GM23338 (cell line): ENCODE results near the gene RNF150. TPM values are rescaled to one million over a fixed set of nuclear protein-coding genes. Genes with fewer than 3 reads are reported as not detected.

Source experiments
- ATAC-seq: fragments of 200-7000 bp; cut with Tn5 transposase; 3 replicates; pipeline ENCODE4 v1.9.1; 2020
- DNase-seq: peaks from one replicate; pipeline ENCODE4 v3.0.0-alpha.2; 2015; ENCODE audit warnings: low spot score
- H2AFZ ChIP-seq: fragments of 200-600 bp; sonication (generic); 2 replicates; pipeline ENCODE4 v1.8.0; 2016; ENCODE audit warnings: antibody characterized with exemption, mild to moderate bottlenecking, moderate library complexity
- H3F3A ChIP-seq: fragments of 200-600 bp; sonication (generic); replicated peaks from 2 replicates; pipeline ENCODE4 v1.8.0; 2017; ENCODE audit warnings: antibody characterized with exemption, mixed run types, low read depth
- H3K27ac ChIP-seq: fragments of 200-600 bp; sonication (generic); 2 replicates; pipeline ENCODE4 v1.6.1; 2016; ENCODE audit warnings: low read depth
- H3K27me3 ChIP-seq: fragments of 200-600 bp; sonication (generic); 2 replicates; pipeline ENCODE4 v1.8.0; 2016; ENCODE audit warnings: mild to moderate bottlenecking, mixed run types, moderate library complexity; ENCODE audit not compliant: insufficient read depth
- H3K36me3 ChIP-seq: fragments of 200-600 bp; sonication (generic); 2 replicates; pipeline ENCODE4 v1.8.0; 2016; ENCODE audit warnings: mild to moderate bottlenecking; ENCODE audit not compliant: insufficient read depth
- H3K4me1 ChIP-seq: fragments of 200-600 bp; sonication (generic); 2 replicates; pipeline ENCODE4 v1.8.0; 2016; ENCODE audit warnings: mild to moderate bottlenecking, moderate library complexity; ENCODE audit not compliant: insufficient read depth
- H3K4me2 ChIP-seq: fragments of 200-600 bp; sonication (generic); 2 replicates; pipeline ENCODE4 v1.7.1; 2017; ENCODE audit warnings: mixed run types
- H3K4me3 ChIP-seq: fragments of 200-600 bp; sonication (generic); 2 replicates; pipeline ENCODE4 v1.6.1; 2016; ENCODE audit warnings: mixed run types
- H3K79me2 ChIP-seq: fragments of 200-600 bp; sonication (generic); replicated peaks from 2 replicates; pipeline ENCODE4 v1.8.0; 2017; ENCODE audit warnings: mild to moderate bottlenecking; ENCODE audit not compliant: insufficient read depth
- H3K9me2 ChIP-seq: fragments of 200-600 bp; sonication (generic); 2 replicates; pipeline ENCODE4 v1.8.0; 2017; ENCODE audit not compliant: insufficient read depth
- H4K20me1 ChIP-seq: fragments of 200-600 bp; sonication (generic); replicated peaks from 2 replicates; pipeline ENCODE4 v1.8.0; 2017; ENCODE audit warnings: mild to moderate bottlenecking; ENCODE audit not compliant: insufficient read depth
- H3K27ac Mint-ChIP-seq: 2 replicates; pipeline ENCODE4 v1.8.0; 2020; ENCODE audit warnings: inconsistent platforms, mild to moderate bottlenecking, moderate library complexity, mixed read lengths
- H3K27me3 Mint-ChIP-seq: 3 replicates; pipeline ENCODE4 v1.8.0; 2022; ENCODE audit warnings: low read depth, mild to moderate bottlenecking, moderate library complexity, mixed read lengths, inconsistent platforms; ENCODE audit not compliant: insufficient read depth, poor library complexity
- H3K36me3 Mint-ChIP-seq: 3 replicates; pipeline ENCODE4 v1.8.0; 2021; ENCODE audit warnings: low read depth, mild to moderate bottlenecking, inconsistent platforms, moderate library complexity, mixed read lengths
- H3K4me1 Mint-ChIP-seq: 3 replicates; pipeline ENCODE4 v1.8.0; 2020; ENCODE audit warnings: mild to moderate bottlenecking, inconsistent platforms, mixed read lengths
- H3K4me3 Mint-ChIP-seq: 3 replicates; pipeline ENCODE4 v1.8.0; 2021; ENCODE audit warnings: moderate library complexity, mild to moderate bottlenecking, inconsistent platforms, mixed read lengths
- H3K9me3 Mint-ChIP-seq: 3 replicates; pipeline ENCODE4 v1.8.0; 2020; ENCODE audit warnings: moderate library complexity, mild to moderate bottlenecking, inconsistent platforms, mixed read lengths
- CREB1 ChIP-seq: fragments of 250-450 bp; sonication (Bioruptor Pico); IDR thresholded peaks from 2 replicates; pipeline ENCODE4 v1.5.0; 2020; ENCODE audit warnings: low read depth, mild to moderate bottlenecking, moderate library complexity
- EZH2 ChIP-seq: fragments of 200-600 bp; sonication (generic); IDR thresholded peaks from one replicate; pipeline ENCODE4 v1.8.0; 2017; ENCODE audit warnings: antibody characterized with exemption, mild to moderate bottlenecking, low read depth; ENCODE audit not compliant: unreplicated experiment
- EZH2phosphoT487 ChIP-seq: fragments of 200-600 bp; sonication (generic); IDR thresholded peaks from one replicate; pipeline ENCODE4 v1.8.1; 2018; ENCODE audit warnings: antibody characterized with exemption; ENCODE audit not compliant: unreplicated experiment
- JUNB ChIP-seq: IDR thresholded peaks from one replicate; pipeline ENCODE4 v1.6.1; 2016; ENCODE audit warnings: antibody characterized with exemption; ENCODE audit not compliant: unreplicated experiment
- NANOG ChIP-seq: IDR thresholded peaks from 2 replicates; pipeline ENCODE4 v1.6.1; 2016; ENCODE audit warnings: antibody characterized with exemption, borderline replicate concordance
- POLR2AphosphoS5 ChIP-seq: IDR thresholded peaks from 2 replicates; pipeline ENCODE4 v1.6.1; 2016; ENCODE audit warnings: antibody characterized with exemption, low read depth
- STAT1 ChIP-seq: IDR thresholded peaks from one replicate; pipeline ENCODE4 v1.6.1; 2016; ENCODE audit warnings: antibody characterized with exemption; ENCODE audit not compliant: unreplicated experiment
- ZNF114 ChIP-seq: fragments of 250-450 bp; sonication (Bioruptor Pico); IDR thresholded peaks from 2 replicates; pipeline ENCODE4 v1.5.0; 2020; ENCODE audit warnings: mild to moderate bottlenecking, moderate library complexity
- ZNF331 ChIP-seq: fragments of 250-450 bp; sonication (Bioruptor Pico); IDR thresholded peaks from 2 replicates; pipeline ENCODE4 v1.5.0; 2020; ENCODE audit warnings: low read depth, mild to moderate bottlenecking, moderate library complexity
- polyA plus RNA-seq: library from polyadenylated mRNA; unstranded; fragments of >200 nt; fragmentation: Nextera tagmentation; extraction: Ambion mirVana; gene quantifications from 2 replicates; pipeline ENCODE4 v1.2.1, GENCODE V29; 2016
- total RNA-seq: library from RNA; depleted of rRNA; stranded (reverse); fragments of >200 nt; shearing (Covaris generic); gene quantifications from 2 replicates; pipeline ENCODE4 v1.2.3, GENCODE V29; 2014
- TF ChIP-seq, protein P1 (sequence below): IDR thresholded peaks from 2 replicates; pipeline ENCODE4 v1.6.1; 2016; ENCODE audit warnings: antibody characterized with exemption
- TF ChIP-seq, protein P2 (sequence below): IDR thresholded peaks from one replicate; pipeline ENCODE4 v1.6.1; 2018; ENCODE audit warnings: antibody characterized with exemption; ENCODE audit not compliant: unreplicated experiment
- TF ChIP-seq, protein P3 (sequence below): fragments of 250-450 bp; sonication (Bioruptor Pico); IDR thresholded peaks from 2 replicates; pipeline ENCODE4 v1.5.0; 2020; ENCODE audit warnings: mild to moderate bottlenecking, moderate library complexity
- TF ChIP-seq, protein P4 (sequence below), 2 experiments: fragments of 200-600 bp in 1 of 2; sonication (generic) in 1 of 2; conservative IDR thresholded peaks; 2 replicates each; pipeline versions ENCODE4 v1.5.1 to v1.6.1; 2016 to 2017; ENCODE audit warnings: antibody characterized with exemption in 2 of 2, low read depth in 2 of 2, mild to moderate bottlenecking in 2 of 2, moderate library complexity in 1 of 2

Gene RNF150
- total and polyA plus RNA-seq, 2 experiments from 2014 or later = 1.3 to 6.1 TPM

DNA sequence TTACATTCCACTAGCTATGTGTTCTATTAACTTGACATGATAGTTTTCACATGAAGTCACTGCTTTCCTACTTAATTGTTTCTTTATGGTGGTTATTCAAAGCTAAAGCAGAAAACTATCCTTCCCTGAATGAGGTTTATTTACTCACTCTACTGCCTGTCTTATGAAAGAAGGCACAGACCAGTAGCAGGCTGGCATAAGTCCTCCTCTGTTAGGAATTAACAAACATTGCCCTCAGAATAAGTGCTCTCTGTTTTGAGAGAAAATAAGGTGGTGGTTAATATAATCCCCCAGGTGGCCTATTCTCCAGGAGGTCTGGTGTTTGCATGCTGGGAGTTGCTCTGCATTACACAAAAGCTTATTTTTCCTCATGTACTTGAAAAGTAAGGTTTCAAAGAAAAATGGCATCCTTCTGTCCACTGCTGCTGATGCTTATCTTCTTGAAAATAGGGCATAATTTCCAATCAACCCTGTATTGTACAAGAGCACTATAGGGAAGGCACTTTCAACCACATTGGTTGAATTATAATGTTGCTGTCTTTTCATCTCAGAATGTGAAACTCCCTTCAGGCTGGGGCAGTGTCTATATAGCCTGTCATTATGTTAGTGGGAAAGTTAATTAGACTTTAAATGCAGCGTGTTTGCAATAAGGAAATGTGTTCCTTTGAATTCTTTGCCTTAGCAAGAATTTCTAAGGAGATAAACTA, 257.4 kb downstream of the RNF150 start:
- Mint-ChIP-seq H3K27ac (no peak overlapping the region), H3K27me3 (no peaks in the 10 kb centered on the region), H3K4me3 (no peak overlapping the region), H3K4me1 (peaks cover 5% of the 10 kb centered on the region; the same call in 2 of the 3 replicates), H3K36me3 (no peaks in the 10 kb centered on the region), H3K9me3 (peaks cover 6% of the 10 kb centered on the region; the same call in 1 of the 3 replicates)
- peaks cover 7% of the 10 kb centered on the region; the same call in 1 of the 2 replicates for H3K4me1 ChIP-seq
- H3K4me2 ChIP-seq = no peak overlapping the region
- no peaks in the 10 kb centered on the region for H3K79me2 ChIP-seq
- no peak for TF ChIP-seq NANOG
- no peak for TF ChIP-seq ZNF114 (CRISPR knock-in tag)
- TF ChIP-seq, protein P1, sequence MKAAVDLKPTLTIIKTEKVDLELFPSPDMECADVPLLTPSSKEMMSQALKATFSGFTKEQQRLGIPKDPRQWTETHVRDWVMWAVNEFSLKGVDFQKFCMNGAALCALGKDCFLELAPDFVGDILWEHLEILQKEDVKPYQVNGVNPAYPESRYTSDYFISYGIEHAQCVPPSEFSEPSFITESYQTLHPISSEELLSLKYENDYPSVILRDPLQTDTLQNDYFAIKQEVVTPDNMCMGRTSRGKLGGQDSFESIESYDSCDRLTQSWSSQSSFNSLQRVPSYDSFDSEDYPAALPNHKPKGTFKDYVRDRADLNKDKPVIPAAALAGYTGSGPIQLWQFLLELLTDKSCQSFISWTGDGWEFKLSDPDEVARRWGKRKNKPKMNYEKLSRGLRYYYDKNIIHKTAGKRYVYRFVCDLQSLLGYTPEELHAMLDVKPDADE = no peak
- TF ChIP-seq, protein P2, sequence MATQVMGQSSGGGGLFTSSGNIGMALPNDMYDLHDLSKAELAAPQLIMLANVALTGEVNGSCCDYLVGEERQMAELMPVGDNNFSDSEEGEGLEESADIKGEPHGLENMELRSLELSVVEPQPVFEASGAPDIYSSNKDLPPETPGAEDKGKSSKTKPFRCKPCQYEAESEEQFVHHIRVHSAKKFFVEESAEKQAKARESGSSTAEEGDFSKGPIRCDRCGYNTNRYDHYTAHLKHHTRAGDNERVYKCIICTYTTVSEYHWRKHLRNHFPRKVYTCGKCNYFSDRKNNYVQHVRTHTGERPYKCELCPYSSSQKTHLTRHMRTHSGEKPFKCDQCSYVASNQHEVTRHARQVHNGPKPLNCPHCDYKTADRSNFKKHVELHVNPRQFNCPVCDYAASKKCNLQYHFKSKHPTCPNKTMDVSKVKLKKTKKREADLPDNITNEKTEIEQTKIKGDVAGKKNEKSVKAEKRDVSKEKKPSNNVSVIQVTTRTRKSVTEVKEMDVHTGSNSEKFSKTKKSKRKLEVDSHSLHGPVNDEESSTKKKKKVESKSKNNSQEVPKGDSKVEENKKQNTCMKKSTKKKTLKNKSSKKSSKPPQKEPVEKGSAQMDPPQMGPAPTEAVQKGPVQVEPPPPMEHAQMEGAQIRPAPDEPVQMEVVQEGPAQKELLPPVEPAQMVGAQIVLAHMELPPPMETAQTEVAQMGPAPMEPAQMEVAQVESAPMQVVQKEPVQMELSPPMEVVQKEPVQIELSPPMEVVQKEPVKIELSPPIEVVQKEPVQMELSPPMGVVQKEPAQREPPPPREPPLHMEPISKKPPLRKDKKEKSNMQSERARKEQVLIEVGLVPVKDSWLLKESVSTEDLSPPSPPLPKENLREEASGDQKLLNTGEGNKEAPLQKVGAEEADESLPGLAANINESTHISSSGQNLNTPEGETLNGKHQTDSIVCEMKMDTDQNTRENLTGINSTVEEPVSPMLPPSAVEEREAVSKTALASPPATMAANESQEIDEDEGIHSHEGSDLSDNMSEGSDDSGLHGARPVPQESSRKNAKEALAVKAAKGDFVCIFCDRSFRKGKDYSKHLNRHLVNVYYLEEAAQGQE = no peak
- TF ChIP-seq JUNB = no peak
- TF ChIP-seq EZH2phosphoT487 = no peak
- no peak for TF ChIP-seq ZNF331
- no peak for TF ChIP-seq POLR2AphosphoS5
- TF ChIP-seq CREB1 (CRISPR knock-in tag) = no peak
- no peak for TF ChIP-seq STAT1
- TF ChIP-seq, protein P3, sequence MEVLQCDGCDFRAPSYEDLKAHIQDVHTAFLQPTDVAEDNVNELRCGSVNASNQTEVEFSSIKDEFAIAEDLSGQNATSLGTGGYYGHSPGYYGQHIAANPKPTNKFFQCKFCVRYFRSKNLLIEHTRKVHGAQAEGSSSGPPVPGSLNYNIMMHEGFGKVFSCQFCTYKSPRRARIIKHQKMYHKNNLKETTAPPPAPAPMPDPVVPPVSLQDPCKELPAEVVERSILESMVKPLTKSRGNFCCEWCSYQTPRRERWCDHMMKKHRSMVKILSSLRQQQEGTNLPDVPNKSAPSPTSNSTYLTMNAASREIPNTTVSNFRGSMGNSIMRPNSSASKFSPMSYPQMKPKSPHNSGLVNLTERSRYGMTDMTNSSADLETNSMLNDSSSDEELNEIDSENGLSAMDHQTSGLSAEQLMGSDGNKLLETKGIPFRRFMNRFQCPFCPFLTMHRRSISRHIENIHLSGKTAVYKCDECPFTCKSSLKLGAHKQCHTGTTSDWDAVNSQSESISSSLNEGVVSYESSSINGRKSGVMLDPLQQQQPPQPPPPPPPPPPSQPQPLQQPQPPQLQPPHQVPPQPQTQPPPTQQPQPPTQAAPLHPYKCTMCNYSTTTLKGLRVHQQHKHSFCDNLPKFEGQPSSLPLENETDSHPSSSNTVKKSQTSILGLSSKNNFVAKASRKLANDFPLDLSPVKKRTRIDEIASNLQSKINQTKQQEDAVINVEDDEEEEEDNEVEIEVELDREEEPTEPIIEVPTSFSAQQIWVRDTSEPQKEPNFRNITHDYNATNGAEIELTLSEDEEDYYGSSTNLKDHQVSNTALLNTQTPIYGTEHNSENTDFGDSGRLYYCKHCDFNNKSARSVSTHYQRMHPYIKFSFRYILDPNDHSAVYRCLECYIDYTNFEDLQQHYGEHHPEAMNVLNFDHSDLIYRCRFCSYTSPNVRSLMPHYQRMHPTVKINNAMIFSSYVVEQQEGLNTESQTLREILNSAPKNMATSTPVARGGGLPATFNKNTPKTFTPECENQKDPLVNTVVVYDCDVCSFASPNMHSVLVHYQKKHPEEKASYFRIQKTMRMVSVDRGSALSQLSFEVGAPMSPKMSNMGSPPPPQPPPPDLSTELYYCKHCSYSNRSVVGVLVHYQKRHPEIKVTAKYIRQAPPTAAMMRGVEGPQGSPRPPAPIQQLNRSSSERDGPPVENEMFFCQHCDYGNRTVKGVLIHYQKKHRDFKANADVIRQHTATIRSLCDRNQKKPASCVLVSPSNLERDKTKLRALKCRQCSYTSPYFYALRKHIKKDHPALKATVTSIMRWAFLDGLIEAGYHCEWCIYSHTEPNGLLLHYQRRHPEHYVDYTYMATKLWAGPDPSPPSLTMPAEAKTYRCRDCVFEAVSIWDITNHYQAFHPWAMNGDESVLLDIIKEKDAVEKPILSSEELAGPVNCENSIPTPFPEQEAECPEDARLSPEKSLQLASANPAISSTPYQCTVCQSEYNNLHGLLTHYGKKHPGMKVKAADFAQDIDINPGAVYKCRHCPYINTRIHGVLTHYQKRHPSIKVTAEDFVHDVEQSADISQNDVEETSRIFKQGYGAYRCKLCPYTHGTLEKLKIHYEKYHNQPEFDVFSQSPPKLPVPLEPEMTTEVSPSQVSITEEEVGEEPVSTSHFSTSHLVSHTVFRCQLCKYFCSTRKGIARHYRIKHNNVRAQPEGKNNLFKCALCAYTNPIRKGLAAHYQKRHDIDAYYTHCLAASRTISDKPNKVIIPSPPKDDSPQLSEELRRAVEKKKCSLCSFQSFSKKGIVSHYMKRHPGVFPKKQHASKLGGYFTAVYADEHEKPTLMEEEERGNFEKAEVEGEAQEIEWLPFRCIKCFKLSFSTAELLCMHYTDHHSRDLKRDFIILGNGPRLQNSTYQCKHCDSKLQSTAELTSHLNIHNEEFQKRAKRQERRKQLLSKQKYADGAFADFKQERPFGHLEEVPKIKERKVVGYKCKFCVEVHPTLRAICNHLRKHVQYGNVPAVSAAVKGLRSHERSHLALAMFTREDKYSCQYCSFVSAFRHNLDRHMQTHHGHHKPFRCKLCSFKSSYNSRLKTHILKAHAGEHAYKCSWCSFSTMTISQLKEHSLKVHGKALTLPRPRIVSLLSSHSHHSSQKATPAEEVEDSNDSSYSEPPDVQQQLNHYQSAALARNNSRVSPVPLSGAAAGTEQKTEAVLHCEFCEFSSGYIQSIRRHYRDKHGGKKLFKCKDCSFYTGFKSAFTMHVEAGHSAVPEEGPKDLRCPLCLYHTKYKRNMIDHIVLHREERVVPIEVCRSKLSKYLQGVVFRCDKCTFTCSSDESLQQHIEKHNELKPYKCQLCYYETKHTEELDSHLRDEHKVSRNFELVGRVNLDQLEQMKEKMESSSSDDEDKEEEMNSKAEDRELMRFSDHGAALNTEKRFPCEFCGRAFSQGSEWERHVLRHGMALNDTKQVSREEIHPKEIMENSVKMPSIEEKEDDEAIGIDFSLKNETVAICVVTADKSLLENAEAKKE (CRISPR knock-in tag) = no peak
- TF ChIP-seq EZH2 = no peak
- TF ChIP-seq, protein P4, sequence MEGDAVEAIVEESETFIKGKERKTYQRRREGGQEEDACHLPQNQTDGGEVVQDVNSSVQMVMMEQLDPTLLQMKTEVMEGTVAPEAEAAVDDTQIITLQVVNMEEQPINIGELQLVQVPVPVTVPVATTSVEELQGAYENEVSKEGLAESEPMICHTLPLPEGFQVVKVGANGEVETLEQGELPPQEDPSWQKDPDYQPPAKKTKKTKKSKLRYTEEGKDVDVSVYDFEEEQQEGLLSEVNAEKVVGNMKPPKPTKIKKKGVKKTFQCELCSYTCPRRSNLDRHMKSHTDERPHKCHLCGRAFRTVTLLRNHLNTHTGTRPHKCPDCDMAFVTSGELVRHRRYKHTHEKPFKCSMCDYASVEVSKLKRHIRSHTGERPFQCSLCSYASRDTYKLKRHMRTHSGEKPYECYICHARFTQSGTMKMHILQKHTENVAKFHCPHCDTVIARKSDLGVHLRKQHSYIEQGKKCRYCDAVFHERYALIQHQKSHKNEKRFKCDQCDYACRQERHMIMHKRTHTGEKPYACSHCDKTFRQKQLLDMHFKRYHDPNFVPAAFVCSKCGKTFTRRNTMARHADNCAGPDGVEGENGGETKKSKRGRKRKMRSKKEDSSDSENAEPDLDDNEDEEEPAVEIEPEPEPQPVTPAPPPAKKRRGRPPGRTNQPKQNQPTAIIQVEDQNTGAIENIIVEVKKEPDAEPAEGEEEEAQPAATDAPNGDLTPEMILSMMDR (conservative IDR thresholded peaks at IDR 0.05; ENCODE audit: low read depth in 2 of 2) = no peak
- no peaks in the 10 kb centered on the region for H3K36me3 ChIP-seq
- H3K4me3 ChIP-seq = no peak overlapping the region
- H2AFZ ChIP-seq = no peak overlapping the region
- ATAC-seq (peak; percentile 25; the same call in 1 of the 3 replicates), DNase-seq (no peak)
- no peaks in the 10 kb centered on the region for H4K20me1 ChIP-seq
- no peaks in the 10 kb centered on the region for H3F3A ChIP-seq
- H3K27me3 ChIP-seq = no peaks in the 10 kb centered on the region
- no peaks in the 10 kb centered on the region for H3K9me2 ChIP-seq
- no peak overlapping the region for H3K27ac ChIP-seq
